GM21619 (cell line): ENCODE results near the gene FUT3.
"Not testable (repeated sequence)": the region's sequence is repeated elsewhere in the genome, so short reads cannot be mapped to it uniquely, and the experiment has no call there.

Experiments
- ATAC-seq: cut with Tn5 transposase; IDR thresholded peaks from one replicate; pipeline ENCODE4 v1.9.1; 2021; ENCODE audit not compliant: unreplicated experiment

Gene FUT3

DNA sequence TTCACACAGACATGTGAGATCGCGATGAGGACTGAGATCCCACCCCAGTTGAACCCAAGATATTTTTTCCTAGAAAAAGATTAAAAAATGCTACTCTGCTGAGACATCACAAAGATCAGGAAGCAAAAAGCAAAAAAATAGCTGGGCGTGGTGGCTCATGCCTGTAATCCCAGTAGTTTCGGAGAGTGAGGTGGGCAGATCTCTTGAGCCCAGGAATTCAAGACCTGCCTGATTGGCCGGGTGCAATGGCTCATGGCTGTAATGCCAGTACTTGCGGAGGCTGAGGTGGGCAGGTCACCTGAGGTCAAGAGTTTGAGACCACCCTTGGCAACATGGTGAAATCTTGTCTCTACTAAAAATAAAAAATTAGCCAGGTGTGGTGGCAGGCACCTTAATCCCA, 1.1 kb downstream of the FUT3 start:
- no peak for ATAC-seq

DNA sequence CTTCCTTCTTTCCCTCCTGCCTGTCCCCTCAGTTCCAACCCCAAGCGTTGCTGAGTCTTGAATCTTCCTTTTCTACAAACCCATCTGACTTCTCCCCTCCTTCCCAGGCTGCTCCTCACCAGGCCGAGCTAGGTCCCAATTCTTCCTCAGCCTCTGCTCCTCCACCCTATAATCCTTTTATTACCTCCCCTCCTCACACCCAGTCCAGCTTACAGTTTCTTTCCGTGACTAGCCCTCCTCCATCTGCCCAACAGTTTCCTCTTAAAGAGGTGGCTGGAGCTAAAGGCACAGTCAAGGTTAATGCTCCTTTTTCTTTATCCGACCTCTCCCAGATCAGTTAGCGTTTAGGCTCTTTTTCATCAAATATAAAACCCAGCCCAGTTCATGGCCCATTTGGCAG, 2.6 kb downstream of the FUT3 start:
- not testable (repeated sequence) for ATAC-seq

DNA sequence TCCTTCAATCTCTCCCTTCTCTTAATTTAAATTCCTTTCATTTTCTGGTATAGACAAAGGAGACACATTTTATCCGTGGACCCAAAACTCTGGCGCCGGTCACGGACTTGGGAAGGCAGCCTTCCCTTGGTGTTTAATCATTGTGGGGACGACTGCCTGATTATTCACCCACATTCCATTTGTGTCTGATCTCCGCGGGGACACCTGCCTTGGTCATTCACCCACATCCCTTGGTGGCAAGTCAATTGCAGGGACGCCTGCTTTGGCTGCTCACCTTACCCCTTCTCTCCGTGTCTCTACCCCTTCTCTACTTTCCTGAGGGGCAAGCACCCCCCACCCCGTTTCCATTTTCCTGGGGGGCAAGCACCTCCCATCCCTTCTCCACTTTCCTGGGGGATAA, 3.4 kb downstream of the FUT3 start:
- ATAC-seq: not testable (repeated sequence)

DNA sequence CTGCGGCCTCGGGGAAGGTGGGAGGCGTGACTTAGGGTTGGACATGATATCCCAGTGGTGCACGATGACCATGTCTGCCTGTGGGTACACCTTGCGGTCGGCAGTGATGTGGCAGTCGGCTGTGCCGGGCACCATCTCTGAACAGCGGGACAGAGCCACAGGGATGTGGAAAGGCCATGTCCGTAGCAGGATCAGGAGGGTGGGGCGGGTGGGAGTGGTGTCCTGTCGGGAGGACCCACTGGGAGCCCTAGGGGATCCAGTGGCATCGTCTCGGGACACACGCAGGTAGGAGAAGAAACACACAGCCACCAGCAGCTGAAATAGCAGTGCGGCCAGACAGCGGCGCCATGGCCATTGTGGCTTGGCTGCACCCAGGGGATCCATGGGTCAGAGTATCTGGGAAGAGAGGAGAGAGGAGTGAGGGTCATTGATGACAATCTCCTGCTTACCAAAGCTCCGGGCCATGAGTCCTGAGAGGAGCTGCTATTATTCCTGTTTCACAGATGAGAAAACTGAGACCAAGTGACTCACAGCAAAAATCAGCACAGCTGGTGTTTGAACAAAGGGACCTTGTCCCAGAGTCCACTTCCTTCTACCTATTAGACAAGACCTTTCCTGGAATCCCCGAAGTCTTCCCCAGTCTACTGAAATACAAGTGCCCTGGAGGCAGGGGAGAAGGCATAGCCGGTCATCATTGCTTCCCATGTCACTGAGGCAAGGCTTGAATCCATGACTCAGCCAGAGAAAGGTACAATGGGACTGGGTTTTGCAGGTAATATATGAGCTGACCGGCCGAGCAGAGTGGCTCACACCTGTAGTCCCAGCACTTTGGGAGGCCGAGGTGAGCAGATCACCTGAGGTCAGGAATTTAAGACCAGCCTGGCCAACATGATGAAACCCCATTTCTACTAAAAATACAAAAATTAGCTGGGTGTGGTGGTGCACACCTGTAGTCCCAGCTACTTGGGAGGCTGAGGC, 6.5 kb downstream of the FUT3 start:
- no peak for ATAC-seq

GRCh38 chr19:5843295-5843927, 7.8 kb downstream of the FUT3 start:
- no peak for ATAC-seq

- ATAC-seq: not testable (repeated sequence)
Observed at GRCh38 chr19:5841735-5842111, 9.5 kb downstream of the FUT3 start.

DNA sequence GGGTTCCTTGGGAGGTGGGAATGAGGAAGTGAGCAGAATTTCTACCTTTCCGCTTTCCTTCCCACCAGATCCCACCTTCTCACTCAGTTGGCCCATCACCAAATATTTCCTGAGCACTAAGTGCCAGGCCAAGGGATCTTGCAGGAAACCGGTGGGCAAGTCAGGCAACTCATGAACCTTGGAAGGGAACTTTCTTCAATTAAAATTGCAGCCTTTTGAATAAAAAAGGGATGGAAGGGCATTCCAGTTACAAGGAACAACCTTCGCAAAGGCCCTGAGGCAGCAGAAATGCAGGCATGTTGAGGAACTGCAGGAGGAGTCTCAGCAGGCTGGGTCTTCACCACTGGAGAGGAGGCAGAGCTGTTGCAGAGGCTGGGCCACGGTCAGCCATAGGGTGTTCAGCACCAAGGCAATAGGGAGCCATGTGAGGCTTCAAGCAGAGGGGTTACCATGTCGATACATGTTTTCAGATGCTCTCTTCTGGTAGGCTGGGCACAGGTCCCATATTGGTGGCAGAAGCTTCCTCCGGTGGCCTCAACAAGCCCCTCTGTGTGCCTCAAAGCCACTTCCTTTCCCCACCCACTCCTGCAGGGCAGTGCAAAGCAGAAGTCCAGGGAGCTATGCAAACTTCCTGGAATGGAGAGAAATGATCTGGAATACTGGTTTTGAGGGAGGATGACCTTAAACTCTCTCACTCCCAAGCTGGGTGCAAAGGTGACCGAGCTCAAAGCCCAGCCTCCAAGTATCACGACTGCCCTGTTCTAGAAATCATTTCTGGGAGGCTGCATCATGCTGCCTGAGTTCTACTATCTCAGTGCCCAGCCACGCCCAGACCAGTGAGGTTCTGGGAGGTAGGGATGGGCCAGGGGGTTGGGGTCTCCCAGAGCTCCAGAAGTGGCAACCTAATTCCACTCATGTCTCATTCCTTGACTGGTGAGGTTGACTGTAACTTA, 11.9 kb downstream of the FUT3 start, which contains the start of gene FUT6:
Gene FUT6, minus strand, starts transcription at position 638 of the 953 bp plus-strand sequence. CDS start 7,135 bp downstream, outside the sequence.
- ATAC-seq: no peak

- ATAC-seq: no peak
Observed at GRCh38 chr19:5838353-5839064, 12.7 kb downstream of the FUT3 start.

GRCh38 chr19:5837761-5838352, 13.4 kb downstream of the FUT3 start:
- no peak for ATAC-seq

DNA sequence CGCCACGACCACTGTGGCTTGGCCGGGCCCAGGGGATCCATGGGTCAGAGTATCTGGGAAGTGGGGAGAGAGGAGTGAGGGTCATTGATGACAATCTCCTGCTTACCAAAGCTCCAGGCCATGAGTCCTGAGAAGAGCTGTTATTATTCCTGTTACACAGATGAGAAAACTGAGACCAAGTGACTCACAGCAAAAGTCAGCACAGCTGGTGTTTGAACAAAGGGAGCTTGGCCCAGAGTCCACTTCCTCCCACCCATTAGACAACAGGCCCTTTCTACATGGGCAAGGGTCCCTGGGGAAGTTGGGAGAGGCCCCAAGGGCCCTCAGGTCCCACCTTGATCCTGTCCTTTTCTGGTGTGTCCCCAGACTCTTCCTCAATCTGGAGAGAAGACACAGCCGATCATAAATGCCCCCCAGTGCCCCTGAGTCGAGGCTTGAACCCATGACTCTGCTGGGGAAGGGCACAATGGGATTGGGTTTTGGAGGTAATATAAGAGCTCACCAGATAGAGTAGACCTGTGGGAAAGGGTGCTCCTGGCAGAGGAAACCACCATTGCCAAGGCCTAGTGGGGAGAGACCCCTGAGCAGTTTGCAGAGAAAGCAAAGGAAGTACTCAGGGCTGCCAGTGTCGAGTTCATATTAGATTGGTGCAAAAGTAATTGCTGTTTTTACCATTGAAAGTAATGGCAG, 18.6 kb downstream of the FUT3 start:
- ATAC-seq: no peak

- ATAC-seq: no peak
Observed at GRCh38 chr19:5832061-5832460, 19.2 kb downstream of the FUT3 start.

- ATAC-seq: no peak
Observed at GRCh38 chr19:5831159-5831558, 20.1 kb downstream of the FUT3 start.

DNA sequence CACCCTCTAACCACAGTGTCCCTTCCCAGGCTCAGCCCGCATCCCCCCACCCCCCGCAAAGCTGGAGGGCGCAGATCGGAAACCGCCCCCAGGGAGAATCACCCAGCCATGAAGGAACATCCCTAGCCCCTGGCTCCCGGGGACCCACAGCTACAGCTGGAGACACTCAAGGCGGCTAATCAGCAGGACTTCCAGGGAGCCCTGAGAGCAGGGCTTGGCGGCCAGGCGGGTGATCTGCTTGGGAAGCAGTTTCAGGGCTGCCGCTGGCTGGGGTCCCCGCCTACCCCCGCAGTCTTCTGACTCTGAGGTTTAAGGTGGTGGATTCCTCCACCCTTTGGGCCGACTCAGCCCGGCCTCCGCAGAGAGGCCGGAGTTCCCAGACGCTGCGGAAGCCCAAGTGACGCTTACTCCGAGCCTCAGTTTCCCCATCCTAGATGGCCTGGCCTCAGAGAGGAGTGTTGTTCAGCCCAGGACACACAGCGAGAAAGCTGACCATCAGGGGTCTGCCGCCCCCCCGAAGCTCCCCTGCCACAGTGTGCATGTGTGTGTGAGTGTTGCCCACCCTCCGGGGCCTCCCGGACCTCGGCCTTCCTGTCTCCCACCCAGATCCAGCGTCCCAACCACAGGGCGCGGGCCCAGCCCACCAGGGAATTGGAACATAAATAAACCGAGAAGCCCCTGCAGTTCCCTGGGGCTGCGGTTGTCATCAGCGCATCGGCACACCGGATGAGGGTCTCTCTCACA, 21.5 kb downstream of the FUT3 start:
- ATAC-seq: no peak

GRCh38 chr19:5828661-5829566, 22.3 kb downstream of the FUT3 start:
- no peak for ATAC-seq

GRCh38 chr19:5827891-5828660, 23.2 kb downstream of the FUT3 start:
- ATAC-seq: peak; percentile 51

GRCh38 chr19:5827342-5827890, 23.8 kb downstream of the FUT3 start:
- ATAC-seq: peak; percentile 35
